GM18507 (cell line): ENCODE data around the gene ABCC10.
"Not testable (repeated sequence)": the region's sequence is repeated elsewhere in the genome, so short reads cannot be mapped to it uniquely, and the experiment has no call there.

Experiments used
- DNase-seq: peaks from one replicate; pipeline ENCODE4 v3.0.0; 2011; ENCODE audit warnings: low read depth; ENCODE audit not compliant: insufficient read length; ENCODE audit errors: extremely low spot score
- FAIRE-seq: peaks from 2 replicates; lab custom pipeline; 2011; peaks lifted over from hg19 to GRCh38; lab: Jason Lieb, UNC

The ABCC10 gene

GRCh38 chr6:43437700-43438099 is 10.4 kb downstream of the ABCC10 start:
- no peak for FAIRE-seq

GRCh38 chr6:43442935-43443334 is 15.6 kb downstream of the ABCC10 start:
- FAIRE-seq (no peak), DNase-seq (no peak)

More at GRCh38 chr6:43437700-43438099, 10.4 kb downstream of the ABCC10 start:
- no peak for DNase-seq

- DNase-seq (no peak), FAIRE-seq (no peak)
Measured at GRCh38 chr6:43444036-43444435, 16.7 kb downstream of the ABCC10 start.

- FAIRE-seq (no peak), DNase-seq (no peak)
Measured at GRCh38 chr6:43444582-43444981, 17.2 kb downstream of the ABCC10 start.

GRCh38 chr6:43445576-43445975 is 18.2 kb downstream of the ABCC10 start:
- FAIRE-seq: no peak
- DNase-seq: no peak

GRCh38 chr6:43447604-43448003 is 20.3 kb downstream of the ABCC10 start:
- DNase-seq: no peak
- no peak for FAIRE-seq

GRCh38 chr6:43448916-43449315 is 21.6 kb downstream of the ABCC10 start:
- FAIRE-seq: no peak
- no peak for DNase-seq

- no peak for FAIRE-seq
Measured at GRCh38 chr6:43450699-43451131, 23.4 kb downstream of the ABCC10 start.

GRCh38 chr6:43451348-43451747 is 24.0 kb downstream of the ABCC10 start:
- DNase-seq (no peak), FAIRE-seq (no peak)

More at GRCh38 chr6:43450699-43451131, 23.4 kb downstream of the ABCC10 start:
- no peak for DNase-seq

- FAIRE-seq (no peak), DNase-seq (no peak)
Measured at GRCh38 chr6:43451939-43452338, 24.6 kb downstream of the ABCC10 start.

- FAIRE-seq (no peak), DNase-seq (no peak)
Measured at GRCh38 chr6:43452896-43453295, 25.6 kb downstream of the ABCC10 start.

GRCh38 chr6:43453831-43454230 is 26.5 kb downstream of the ABCC10 start:
- no peak for FAIRE-seq
- no peak for DNase-seq

GRCh38 chr6:43454290-43454695 is 27.0 kb downstream of the ABCC10 start:
- FAIRE-seq: peak; percentile 90
- DNase-seq: no peak

- no peak for FAIRE-seq
- DNase-seq: peak; percentile 71
Measured at GRCh38 chr6:43454696-43455530, 27.6 kb downstream of the ABCC10 start.

- peak; percentile 12 for FAIRE-seq
Measured at GRCh38 chr6:43455531-43456428, 28.4 kb downstream of the ABCC10 start, which contains the start of gene DLK2. Gene DLK2, minus strand, starts transcription at chr6:43455548. Its CDS starts 723 bp downstream, at chr6:43454825.

GRCh38 chr6:43457643-43458042 is 30.3 kb downstream of the ABCC10 start:
- FAIRE-seq (no peak), DNase-seq (no peak)

More at GRCh38 chr6:43455531-43456428, 28.4 kb downstream of the ABCC10 start, which contains the start of gene DLK2:
- DNase-seq: peak; percentile 29

GRCh38 chr6:43458154-43458553 is 30.8 kb downstream of the ABCC10 start:
- FAIRE-seq, DNase-seq: not testable (repeated sequence)

GRCh38 chr6:43459535-43459934 is 32.2 kb downstream of the ABCC10 start:
- DNase-seq (no peak), FAIRE-seq (no peak)

GRCh38 chr6:43460032-43460431 is 32.7 kb downstream of the ABCC10 start:
- DNase-seq: no peak
- FAIRE-seq: no peak

- no peak for DNase-seq
Measured at GRCh38 chr6:43461936-43462335, 34.6 kb downstream of the ABCC10 start.

More at GRCh38 chr6:43461936-43462335, 34.6 kb downstream of the ABCC10 start:
- FAIRE-seq: no peak
